Measurements from ENCODE around the gene ATP1A2.

- TF ChIP-seq, protein P1, sequence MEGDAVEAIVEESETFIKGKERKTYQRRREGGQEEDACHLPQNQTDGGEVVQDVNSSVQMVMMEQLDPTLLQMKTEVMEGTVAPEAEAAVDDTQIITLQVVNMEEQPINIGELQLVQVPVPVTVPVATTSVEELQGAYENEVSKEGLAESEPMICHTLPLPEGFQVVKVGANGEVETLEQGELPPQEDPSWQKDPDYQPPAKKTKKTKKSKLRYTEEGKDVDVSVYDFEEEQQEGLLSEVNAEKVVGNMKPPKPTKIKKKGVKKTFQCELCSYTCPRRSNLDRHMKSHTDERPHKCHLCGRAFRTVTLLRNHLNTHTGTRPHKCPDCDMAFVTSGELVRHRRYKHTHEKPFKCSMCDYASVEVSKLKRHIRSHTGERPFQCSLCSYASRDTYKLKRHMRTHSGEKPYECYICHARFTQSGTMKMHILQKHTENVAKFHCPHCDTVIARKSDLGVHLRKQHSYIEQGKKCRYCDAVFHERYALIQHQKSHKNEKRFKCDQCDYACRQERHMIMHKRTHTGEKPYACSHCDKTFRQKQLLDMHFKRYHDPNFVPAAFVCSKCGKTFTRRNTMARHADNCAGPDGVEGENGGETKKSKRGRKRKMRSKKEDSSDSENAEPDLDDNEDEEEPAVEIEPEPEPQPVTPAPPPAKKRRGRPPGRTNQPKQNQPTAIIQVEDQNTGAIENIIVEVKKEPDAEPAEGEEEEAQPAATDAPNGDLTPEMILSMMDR (IDR thresholded peaks at IDR 0.05), result no peak
- TF ChIP-seq POLR2A (IDR thresholded peaks at IDR 0.05), result no peak
- no peak for TF ChIP-seq POLR2AphosphoS5 (IDR thresholded peaks at IDR 0.05; ENCODE audit: insufficient read depth in 1 of 2, low read depth in 1 of 2)
Observed at GRCh38 chr1:160191756-160192155, 76.2 kb downstream of the ATP1A2 start.

Data from vagina (tissue), 2 donors.